ENCODE data around the gene MAST3. TPM values are rescaled to one million over a fixed set of nuclear protein-coding genes. Genes with fewer than 3 reads are reported as not detected.

The MAST3 gene
- total and polyA plus RNA-seq, 2 of the 13 experiments (the other 11 are each of a cell fraction or from before 2014, with no cell fraction given) = 4.1 to 4.6 TPM

DNA sequence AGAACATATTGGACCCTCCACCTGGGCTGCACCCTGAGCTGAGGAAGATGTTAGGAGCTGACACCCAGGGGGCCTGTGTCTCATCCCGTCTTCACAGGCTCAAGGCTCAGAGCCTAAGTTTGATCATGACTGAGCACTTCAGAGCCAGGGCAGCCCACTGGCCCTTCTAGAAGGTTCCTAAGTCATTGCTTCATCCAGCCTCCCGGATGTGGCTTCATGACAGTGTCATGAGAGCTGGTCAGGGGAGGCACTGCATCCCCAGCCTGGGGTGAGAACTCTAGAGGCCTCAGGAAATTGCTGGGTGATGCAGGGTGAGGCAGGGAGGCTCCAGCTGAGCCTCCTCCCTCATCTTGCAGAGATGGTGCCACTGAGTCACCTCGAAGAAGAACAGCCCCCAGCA lies 30.5 kb downstream of the MAST3 start (continued):
- TF ChIP-seq, protein P1, sequence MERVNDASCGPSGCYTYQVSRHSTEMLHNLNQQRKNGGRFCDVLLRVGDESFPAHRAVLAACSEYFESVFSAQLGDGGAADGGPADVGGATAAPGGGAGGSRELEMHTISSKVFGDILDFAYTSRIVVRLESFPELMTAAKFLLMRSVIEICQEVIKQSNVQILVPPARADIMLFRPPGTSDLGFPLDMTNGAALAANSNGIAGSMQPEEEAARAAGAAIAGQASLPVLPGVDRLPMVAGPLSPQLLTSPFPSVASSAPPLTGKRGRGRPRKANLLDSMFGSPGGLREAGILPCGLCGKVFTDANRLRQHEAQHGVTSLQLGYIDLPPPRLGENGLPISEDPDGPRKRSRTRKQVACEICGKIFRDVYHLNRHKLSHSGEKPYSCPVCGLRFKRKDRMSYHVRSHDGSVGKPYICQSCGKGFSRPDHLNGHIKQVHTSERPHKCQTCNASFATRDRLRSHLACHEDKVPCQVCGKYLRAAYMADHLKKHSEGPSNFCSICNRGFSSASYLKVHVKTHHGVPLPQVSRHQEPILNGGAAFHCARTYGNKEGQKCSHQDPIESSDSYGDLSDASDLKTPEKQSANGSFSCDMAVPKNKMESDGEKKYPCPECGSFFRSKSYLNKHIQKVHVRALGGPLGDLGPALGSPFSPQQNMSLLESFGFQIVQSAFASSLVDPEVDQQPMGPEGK (CRISPR knock-in tag; IDR thresholded peaks at IDR 0.05) = no peak
- no peak for TF ChIP-seq BCL6 (CRISPR knock-in tag; IDR thresholded peaks at IDR 0.05)
- no peak for TF ChIP-seq ZNF776 (CRISPR knock-in tag; IDR thresholded peaks at IDR 0.05)

DNA sequence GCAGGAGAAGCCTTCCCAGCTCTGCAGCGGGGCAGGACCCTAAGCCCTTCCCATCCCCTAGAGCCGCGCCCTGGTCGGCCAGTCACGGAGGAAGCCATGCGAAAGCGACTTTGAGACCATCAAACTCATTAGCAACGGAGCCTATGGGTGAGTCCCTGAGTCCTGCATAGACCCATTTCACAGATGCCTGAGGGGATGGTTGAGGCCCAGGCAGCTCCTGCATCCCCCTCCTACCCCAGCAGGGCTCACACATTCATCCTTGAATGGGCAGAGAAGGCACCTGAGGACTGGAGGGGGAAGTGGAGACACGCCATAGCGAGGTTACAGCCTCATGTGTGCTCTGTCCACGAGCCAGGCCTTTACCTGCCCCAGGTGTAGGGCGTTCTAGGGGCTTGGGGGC lies 31.2 kb downstream of the MAST3 start:
- CTCF ChIA-PET (ENCODE audit: low intra/inter-chr PET ratio, low total read pairs) = no interaction called here
- no peak for TF ChIP-seq IRF1 (CRISPR knock-in tag; IDR thresholded peaks at IDR 0.05; ENCODE audit: low read depth)
- TF ChIP-seq SYNCRIP (IDR thresholded peaks at IDR 0.05; ENCODE audit: insufficient read depth, low read depth, low read length) = no peak
- no peak for TF ChIP-seq FOXA1 (IDR thresholded peaks at IDR 0.05)
- TF ChIP-seq FOXA1 (CRISPR knock-in tag; IDR thresholded peaks at IDR 0.05) = no peak
- no peak for TF ChIP-seq MAFF (IDR thresholded peaks at IDR 0.05; ENCODE audit: low read depth, low read length)
- no peak for TF ChIP-seq ZNF275 (CRISPR knock-in tag; IDR thresholded peaks at IDR 0.05; ENCODE audit: borderline replicate concordance)
- no peak for TF ChIP-seq HMG20B (CRISPR knock-in tag; conservative IDR thresholded peaks at IDR 0.05)
- TF ChIP-seq, protein P2, sequence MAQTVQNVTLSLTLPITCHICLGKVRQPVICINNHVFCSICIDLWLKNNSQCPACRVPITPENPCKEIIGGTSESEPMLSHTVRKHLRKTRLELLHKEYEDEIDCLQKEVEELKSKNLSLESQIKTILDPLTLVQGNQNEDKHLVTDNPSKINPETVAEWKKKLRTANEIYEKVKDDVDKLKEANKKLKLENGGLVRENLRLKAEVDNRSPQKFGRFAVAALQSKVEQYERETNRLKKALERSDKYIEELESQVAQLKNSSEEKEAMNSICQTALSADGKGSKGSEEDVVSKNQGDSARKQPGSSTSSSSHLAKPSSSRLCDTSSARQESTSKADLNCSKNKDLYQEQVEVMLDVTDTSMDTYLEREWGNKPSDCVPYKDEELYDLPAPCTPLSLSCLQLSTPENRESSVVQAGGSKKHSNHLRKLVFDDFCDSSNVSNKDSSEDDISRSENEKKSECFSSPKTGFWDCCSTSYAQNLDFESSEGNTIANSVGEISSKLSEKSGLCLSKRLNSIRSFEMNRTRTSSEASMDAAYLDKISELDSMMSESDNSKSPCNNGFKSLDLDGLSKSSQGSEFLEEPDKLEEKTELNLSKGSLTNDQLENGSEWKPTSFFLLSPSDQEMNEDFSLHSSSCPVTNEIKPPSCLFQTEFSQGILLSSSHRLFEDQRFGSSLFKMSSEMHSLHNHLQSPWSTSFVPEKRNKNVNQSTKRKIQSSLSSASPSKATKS (CRISPR knock-in tag; IDR thresholded peaks at IDR 0.05) = no peak
- no peak for TF ChIP-seq RFX5 (IDR thresholded peaks at IDR 0.05; ENCODE audit: low read depth, low read length)
- no peak for TF ChIP-seq ERF (CRISPR knock-in tag; IDR thresholded peaks at IDR 0.05)
- 0 out of 2 replicates have a peak, but pooled peaks have one; percentile 35 for TF ChIP-seq CHD4 (IDR thresholded peaks at IDR 0.05; ENCODE audit: borderline replicate concordance, low read length)
- no peak for TF ChIP-seq ATRX (CRISPR knock-in tag; IDR thresholded peaks at IDR 0.05; ENCODE audit: borderline replicate concordance)
- TF ChIP-seq RCOR2 (CRISPR knock-in tag; IDR thresholded peaks at IDR 0.05) = no peak
- no peak for TF ChIP-seq ZNF841 (CRISPR knock-in tag; IDR thresholded peaks at IDR 0.05; ENCODE audit: borderline replicate concordance)
- TF ChIP-seq ZNF138 (CRISPR knock-in tag; IDR thresholded peaks at IDR 0.05; ENCODE audit: low read depth) = no peak
- peak; percentile 88 for TF ChIP-seq ZNF629 (CRISPR knock-in tag; conservative IDR thresholded peaks at IDR 0.05)

More for the DNA sequence above, 31.2 kb downstream of the MAST3 start:
- POLR2A ChIA-PET = no interaction called here
- Histone ChIP-seq H3K27ac (ENCODE audit: extremely low read length, insufficient read depth, low read length) (no peak overlapping the region), H3K27me3 (ENCODE audit: control insufficient read depth in 1 of 2, insufficient read depth in 2 of 2, low read length in 2 of 2) (no peaks in the 10 kb centered on the region), H3K9ac (ENCODE audit: insufficient read depth, low read depth, low read length) (no peak overlapping the region), H2AFZ (ENCODE audit: low read length) (no peak overlapping the region), H3K79me2 (ENCODE audit: insufficient read depth, low read length) (no peaks in the 10 kb centered on the region), H3K4me3 (replicated peaks in 1 of 3; ENCODE audit: insufficient read depth in 1 of 3, low read depth in 2 of 3, low read length in 3 of 3) (no peak overlapping the region), H3K4me1 (ENCODE audit: insufficient read depth, low read length) (no peaks in the 10 kb centered on the region), H3K36me3 (replicated peaks in 1 of 2; ENCODE audit: control insufficient read depth in 1 of 2, insufficient read depth in 2 of 2, low read length in 2 of 2) (peaks cover 15 to 48% of the 10 kb centered on the region in 2 experiments; a peak in 4 of 5 replicates), H4K20me1 (ENCODE audit: insufficient read depth, low read length) (no peaks in the 10 kb centered on the region), H3K9me3 (ENCODE audit: low read length) (no peaks in the 10 kb centered on the region), H3K4me2 (ENCODE audit: low read depth, low read length) (no peak overlapping the region)
- no peak for DNase-seq (ENCODE audit: low spot score)
- WGBS (ENCODE audit: low lambda C conversion rate) = 99% methylated on average over 12 of the region's 12 CpGs
- intact Hi-C loops (cut with micrococcal nuclease; ENCODE audit: unreplicated experiment) = no loop called here
- in situ Hi-C loops (cut with HindIII; ENCODE audit: extremely low pct_ligation_motif_present, low pct_unique_long_range_greater_than_20kb) = no loop called here
- BruUV-seq (replicated peaks) = no TSS peak
- no peak for ATAC-seq
- FAIRE-seq = no peak

All from HepG2 (cell line).